Measurements from ENCODE around the gene WWP2.
"Not testable (repeated sequence)": the region's sequence is repeated elsewhere in the genome, so short reads cannot be mapped to it uniquely, and the experiment has no call there.

The WWP2 gene

GRCh38 chr16:69761983-69762813, at the start of gene WWP2:
Gene WWP2, plus strand, starts transcription at chr16:69762332. Its CDS starts 24,679 bp downstream, at chr16:69787011.
- DNase-seq (ENCODE audit: low spot score) = peak; percentile 91

GRCh38 chr16:69712914-69713581, 49.1 kb upstream of the WWP2 start:
- no peak for DNase-seq (ENCODE audit: low spot score)

- DNase-seq (ENCODE audit: low spot score) = no peak
Measured at GRCh38 chr16:69717066-69717465, 45.1 kb upstream of the WWP2 start.

GRCh38 chr16:69718111-69718764, 43.9 kb upstream of the WWP2 start:
- peak; percentile 26 for DNase-seq (ENCODE audit: low spot score)

- DNase-seq (ENCODE audit: low spot score) = peak; percentile 33
Measured at GRCh38 chr16:69720822-69721430, 41.2 kb upstream of the WWP2 start.

- DNase-seq (ENCODE audit: low spot score) = peak; percentile 8
Measured at GRCh38 chr16:69721441-69721957, 40.6 kb upstream of the WWP2 start.

GRCh38 chr16:69724414-69724873, 37.7 kb upstream of the WWP2 start:
- peak; percentile 4 for DNase-seq (ENCODE audit: low spot score)

GRCh38 chr16:69724981-69725479, 37.1 kb upstream of the WWP2 start:
- DNase-seq (ENCODE audit: low spot score) = peak; percentile 28

GRCh38 chr16:69725480-69726312, 36.4 kb upstream of the WWP2 start:
- peak; percentile 41 for DNase-seq (ENCODE audit: low spot score)

GRCh38 chr16:69726313-69727060, 35.6 kb upstream of the WWP2 start, which contains the start of gene NQO1:
Gene NQO1, minus strand, starts transcription at chr16:69726560. Its CDS starts 121 bp downstream, at chr16:69726439.
- DNase-seq (ENCODE audit: low spot score) = peak; percentile 88

GRCh38 chr16:69727916-69728270, 34.2 kb upstream of the WWP2 start:
- no peak for DNase-seq (ENCODE audit: low spot score)

GRCh38 chr16:69729030-69729429, 33.1 kb upstream of the WWP2 start:
- DNase-seq (ENCODE audit: low spot score) = not testable (repeated sequence)

- DNase-seq (ENCODE audit: low spot score) = not testable (repeated sequence)
Measured at GRCh38 chr16:69731280-69731679, 30.9 kb upstream of the WWP2 start.

- no peak for DNase-seq (ENCODE audit: low spot score)
Measured at GRCh38 chr16:69732101-69732500, 30.0 kb upstream of the WWP2 start.

- no peak for DNase-seq (ENCODE audit: low spot score)
Measured at GRCh38 chr16:69741519-69741918, 20.6 kb upstream of the WWP2 start.

GRCh38 chr16:69741951-69742904, 19.9 kb upstream of the WWP2 start:
- no peak for DNase-seq (ENCODE audit: low spot score)

GRCh38 chr16:69744363-69745231, 17.5 kb upstream of the WWP2 start:
- DNase-seq (ENCODE audit: low spot score) = no peak

GRCh38 chr16:69745232-69745612, 16.9 kb upstream of the WWP2 start:
- DNase-seq (ENCODE audit: low spot score) = no peak
